RPMI7951 (cell line): ENCODE data around the gene DLX6. TPM values are rescaled to one million over a fixed set of nuclear protein-coding genes. Genes with fewer than 3 reads are reported as not detected.
A peak's percentile ranks its signal among the peaks of the same experiment; 100 is the strongest.

Source experiments
- DNase-seq: peaks from one replicate; pipeline ENCODE4 v3.0.0-alpha.2; 2012; ENCODE audit warnings: low read depth
- total RNA-seq: library from RNA; depleted of rRNA; stranded (reverse); fragments of >200 nt; shearing (Covaris generic); gene quantifications from 2 replicates; pipeline ENCODE4 v1.2.3, GENCODE V29; 2014

DLX6 gene
- total RNA-seq, 1 experiment from 2014 or later = 1.2 TPM

- DNase-seq = no peak
Observed at GRCh38 chr7:96995406-96996110, 9.8 kb upstream of the DLX6 start.

GRCh38 chr7:96996111-96996957 is 9.0 kb upstream of the DLX6 start:
- no peak for DNase-seq

GRCh38 chr7:96996958-96997511 is 8.3 kb upstream of the DLX6 start:
- no peak for DNase-seq

GRCh38 chr7:96997512-96998032 is 7.8 kb upstream of the DLX6 start:
- no peak for DNase-seq

GRCh38 chr7:96998333-96998732 is 7.0 kb upstream of the DLX6 start:
- no peak for DNase-seq

- no peak for DNase-seq
Observed at GRCh38 chr7:96998744-96999143, 6.6 kb upstream of the DLX6 start.

GRCh38 chr7:97001221-97001620 is 4.1 kb upstream of the DLX6 start:
- no peak for DNase-seq

GRCh38 chr7:97001656-97002554 is 3.4 kb upstream of the DLX6 start:
- DNase-seq = no peak

GRCh38 chr7:97002555-97003261 is 2.6 kb upstream of the DLX6 start:
- no peak for DNase-seq

GRCh38 chr7:97003262-97004246 is 1.8 kb upstream of the DLX6 start:
- no peak for DNase-seq

- no peak for DNase-seq
Observed at GRCh38 chr7:97004247-97005182, 838 bp upstream of the DLX6 start.

GRCh38 chr7:97006055-97006815 is 882 bp downstream of the DLX6 start:
- DNase-seq = peak; percentile 61

GRCh38 chr7:97006816-97007582 is 1.6 kb downstream of the DLX6 start:
- DNase-seq = no peak

- no peak for DNase-seq
Observed at GRCh38 chr7:97007583-97007861, 2.2 kb downstream of the DLX6 start.

- DNase-seq = no peak
Observed at GRCh38 chr7:97008275-97008917, 3.0 kb downstream of the DLX6 start.
